Astrocyte (in vitro differentiated cells and primary cell): ENCODE measurements around the gene WDR7. TPM values are rescaled to one million over a fixed set of nuclear protein-coding genes. Genes with fewer than 3 reads are reported as not detected.

ENCODE experiments used
- DNase-seq: peaks from one replicate; pipeline ENCODE4 v3.0.0-alpha.2; 2010; ENCODE audit warnings: low read depth
- FAIRE-seq: peaks from 2 replicates; lab custom pipeline; 2011; peaks lifted over from hg19 to GRCh38; lab: Jason Lieb, UNC
- H2AFZ ChIP-seq: 2 replicates; pipeline ENCODE4 v1.6.0; 2012; ENCODE audit warnings: low read depth, low read length, inconsistent platforms
- H3K27ac ChIP-seq: 2 replicates; pipeline ENCODE4 v1.5.1; 2011; ENCODE audit warnings: low read depth, low read length, inconsistent platforms
- H3K27me3 ChIP-seq: 2 replicates; pipeline ENCODE4 v1.6.0; 2011; ENCODE audit warnings: low read length, inconsistent platforms; ENCODE audit not compliant: insufficient read depth
- H3K36me3 ChIP-seq: 2 replicates; pipeline ENCODE4 v1.5.1; 2011; ENCODE audit warnings: low read length, inconsistent platforms; ENCODE audit not compliant: insufficient read depth
- H3K4me1 ChIP-seq: 2 replicates; pipeline ENCODE4 v1.5.1; 2011; ENCODE audit warnings: low read length, inconsistent platforms; ENCODE audit not compliant: insufficient read depth
- H3K4me2 ChIP-seq: 2 replicates; pipeline ENCODE4 v1.6.0; 2012; ENCODE audit warnings: low read length, inconsistent platforms
- H3K4me3 ChIP-seq: 2 replicates; pipeline ENCODE4 v1.5.1; 2011; ENCODE audit warnings: low read depth, mild to moderate bottlenecking, low read length, inconsistent platforms; ENCODE audit not compliant: insufficient read depth
- H3K79me2 ChIP-seq: 2 replicates; pipeline ENCODE4 v1.6.0; 2012; ENCODE audit warnings: mild to moderate bottlenecking, low read length, inconsistent platforms; ENCODE audit not compliant: insufficient read depth
- H3K9ac ChIP-seq: 2 replicates; pipeline ENCODE4 v1.6.0; 2012; ENCODE audit warnings: mild to moderate bottlenecking, low read length, inconsistent platforms
- H3K9me3 ChIP-seq: 2 replicates; pipeline ENCODE4 v1.5.1; 2012; ENCODE audit warnings: low read depth, mild to moderate bottlenecking, low read length, inconsistent platforms; ENCODE audit not compliant: insufficient read depth
- H4K20me1 ChIP-seq: 2 replicates; pipeline ENCODE4 v1.6.0; 2012; ENCODE audit warnings: low read length, inconsistent platforms; ENCODE audit not compliant: insufficient read depth
- H3K27ac Mint-ChIP-seq: one replicate; pipeline ENCODE4 v1.8.0; 2021; ENCODE audit warnings: mild to moderate bottlenecking, mixed read lengths; ENCODE audit not compliant: unreplicated experiment
- H3K27me3 Mint-ChIP-seq: one replicate; pipeline ENCODE4 v1.8.0; 2021; ENCODE audit warnings: low read depth, mixed read lengths; ENCODE audit not compliant: unreplicated experiment
- H3K36me3 Mint-ChIP-seq: one replicate; pipeline ENCODE4 v1.8.0; 2021; ENCODE audit warnings: low read depth, mixed read lengths; ENCODE audit not compliant: unreplicated experiment
- H3K4me1 Mint-ChIP-seq: one replicate; pipeline ENCODE4 v1.8.0; 2021; ENCODE audit warnings: low read depth, mixed read lengths; ENCODE audit not compliant: unreplicated experiment
- H3K4me3 Mint-ChIP-seq: one replicate; pipeline ENCODE4 v1.8.0; 2021; ENCODE audit warnings: mild to moderate bottlenecking, moderate library complexity, mixed read lengths; ENCODE audit not compliant: unreplicated experiment
- H3K9me3 Mint-ChIP-seq: one replicate; pipeline ENCODE4 v1.8.0; 2021; ENCODE audit warnings: mild to moderate bottlenecking, mixed read lengths; ENCODE audit not compliant: unreplicated experiment
- CTCF ChIP-seq: IDR thresholded peaks from 2 replicates; pipeline ENCODE4 v1.5.1; 2011; ENCODE audit warnings: low read depth, mild to moderate bottlenecking, inconsistent platforms, low read length, moderate library complexity; ENCODE audit not compliant: insufficient read depth
- EZH2 ChIP-seq: IDR thresholded peaks from 2 replicates; pipeline ENCODE4 v1.6.1; 2012; ENCODE audit warnings: mild to moderate bottlenecking, low read length, inconsistent platforms; ENCODE audit not compliant: insufficient read depth
- total RNA-seq: library from RNA; stranded (reverse); gene quantifications from 2 replicates; pipeline ENCODE4 v1.2.1, GENCODE V29; 2021

WDR7 gene
- total RNA-seq, 1 donor from 2014 or later, result 16.9 TPM

GRCh38 chr18:57008001-57008686 lies 357.0 kb downstream of the WDR7 start:
- TF ChIP-seq CTCF (no peak), EZH2 (no peak)
- H3K4me3 Mint-ChIP-seq, result no peak overlapping the region
- no peak overlapping the region for H3K9ac ChIP-seq
- DNase-seq, result no peak
- no peaks in the 10 kb centered on the region for H3K27me3 ChIP-seq
- no peaks in the 10 kb centered on the region for H3K27me3 Mint-ChIP-seq
- no peaks in the 10 kb centered on the region for H3K79me2 ChIP-seq
- no peaks in the 10 kb centered on the region for H3K9me3 Mint-ChIP-seq
- no peak overlapping the region for H3K4me3 ChIP-seq
- FAIRE-seq, result no peak
- H3K9me3 ChIP-seq, result no peaks in the 10 kb centered on the region
- H3K4me1 Mint-ChIP-seq, result peaks cover 17% of the 10 kb centered on the region
- H4K20me1 ChIP-seq, result no peaks in the 10 kb centered on the region
- no peaks in the 10 kb centered on the region for H3K36me3 Mint-ChIP-seq
- H3K4me2 ChIP-seq, result no peak overlapping the region
- peaks cover 8% of the 10 kb centered on the region for H3K4me1 ChIP-seq
- no peak overlapping the region for H3K27ac ChIP-seq
- no peaks in the 10 kb centered on the region for H3K36me3 ChIP-seq
- no peak overlapping the region for H2AFZ ChIP-seq
- no peak overlapping the region for H3K27ac Mint-ChIP-seq

DNA sequence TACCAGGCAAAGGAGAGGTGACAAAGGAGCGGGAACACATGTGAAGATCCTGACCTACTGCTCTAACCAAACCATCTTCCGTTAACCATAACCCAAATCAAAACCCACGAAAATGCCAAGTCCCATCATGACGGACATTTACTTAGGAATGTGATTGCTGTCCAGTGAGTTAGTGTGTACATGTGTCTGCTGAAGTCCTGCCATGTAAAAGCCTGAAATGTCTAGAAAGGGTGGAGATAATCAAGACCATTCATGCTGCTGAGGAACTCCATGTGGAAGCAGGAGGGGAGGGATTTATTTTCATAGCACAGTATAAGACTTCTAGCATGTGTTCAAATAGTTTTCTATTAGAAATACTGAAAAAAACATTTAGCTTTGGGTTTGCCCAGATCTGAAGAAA lies 358.7 kb downstream of the WDR7 start:
- no peaks in the 10 kb centered on the region for H3K9me3 ChIP-seq
- no peak overlapping the region for H3K27ac Mint-ChIP-seq
- H3K4me3 Mint-ChIP-seq, result no peak overlapping the region

More for the DNA sequence above, 358.7 kb downstream of the WDR7 start:
- Mint-ChIP-seq H3K9me3 (no peaks in the 10 kb centered on the region), H3K36me3 (no peaks in the 10 kb centered on the region), H3K4me1 (peaks cover 5% of the 10 kb centered on the region), H3K27me3 (no peaks in the 10 kb centered on the region)
- Histone ChIP-seq H2AFZ (no peak overlapping the region), H3K27me3 (no peaks in the 10 kb centered on the region), H3K36me3 (no peaks in the 10 kb centered on the region), H3K4me3 (no peak overlapping the region), H4K20me1 (no peaks in the 10 kb centered on the region), H3K4me2 (no peak overlapping the region), H3K9ac (no peak overlapping the region), H3K79me2 (no peaks in the 10 kb centered on the region), H3K27ac (no peak overlapping the region), H3K4me1 (peaks cover under 1% of the 10 kb centered on the region)
- no peak for DNase-seq
- FAIRE-seq, result no peak
- TF ChIP-seq EZH2, result no peak
- TF ChIP-seq CTCF, result no peak
